HG03064 (cell line): ENCODE data around the gene TRIM46.

Experiments used
- ATAC-seq: cut with Tn5 transposase; IDR thresholded peaks from one replicate; pipeline ENCODE4 v1.9.1; 2021; ENCODE audit warnings: low read depth; ENCODE audit not compliant: unreplicated experiment

The TRIM46 gene

DNA sequence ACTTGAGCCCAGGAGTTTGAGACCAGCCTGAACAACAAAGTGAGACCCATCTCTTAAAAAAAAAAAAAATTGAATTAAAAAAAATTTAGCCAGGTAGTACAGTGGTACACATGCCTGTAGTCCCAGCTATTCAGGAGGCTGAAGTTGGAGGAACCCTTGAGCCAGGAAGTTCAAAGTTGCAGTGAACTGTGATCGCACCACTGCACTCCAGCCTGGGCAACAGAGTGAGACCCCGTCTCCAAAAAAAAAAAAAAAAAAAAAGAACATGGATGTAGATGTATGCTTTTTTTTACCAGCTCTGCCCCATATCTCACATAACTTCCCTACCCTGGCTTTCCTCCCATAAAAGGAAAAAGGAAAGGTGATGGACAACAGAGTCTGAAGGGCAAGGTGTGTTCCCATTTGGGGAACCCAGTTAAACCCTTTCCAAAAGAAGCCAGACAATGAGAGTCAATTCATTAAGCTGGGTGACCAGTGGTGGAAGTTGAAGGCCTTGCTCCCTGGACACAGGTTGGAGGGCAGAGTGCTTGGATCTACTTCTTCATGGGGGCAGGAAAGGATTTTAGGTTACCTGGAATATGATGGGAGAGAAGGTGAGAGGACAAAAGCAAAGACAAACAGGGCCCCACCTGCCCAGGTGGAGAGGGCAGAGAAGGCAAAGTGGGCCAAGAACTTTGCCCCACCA lies 3.4 kb upstream of the TRIM46 start:
- ATAC-seq, result no peak

GRCh38 chr1:155170806-155171205 lies 2.8 kb upstream of the TRIM46 start:
- ATAC-seq, result no peak

- peak; percentile 24 for ATAC-seq
Observed at GRCh38 chr1:155171836-155172731, 1.6 kb upstream of the TRIM46 start.

DNA sequence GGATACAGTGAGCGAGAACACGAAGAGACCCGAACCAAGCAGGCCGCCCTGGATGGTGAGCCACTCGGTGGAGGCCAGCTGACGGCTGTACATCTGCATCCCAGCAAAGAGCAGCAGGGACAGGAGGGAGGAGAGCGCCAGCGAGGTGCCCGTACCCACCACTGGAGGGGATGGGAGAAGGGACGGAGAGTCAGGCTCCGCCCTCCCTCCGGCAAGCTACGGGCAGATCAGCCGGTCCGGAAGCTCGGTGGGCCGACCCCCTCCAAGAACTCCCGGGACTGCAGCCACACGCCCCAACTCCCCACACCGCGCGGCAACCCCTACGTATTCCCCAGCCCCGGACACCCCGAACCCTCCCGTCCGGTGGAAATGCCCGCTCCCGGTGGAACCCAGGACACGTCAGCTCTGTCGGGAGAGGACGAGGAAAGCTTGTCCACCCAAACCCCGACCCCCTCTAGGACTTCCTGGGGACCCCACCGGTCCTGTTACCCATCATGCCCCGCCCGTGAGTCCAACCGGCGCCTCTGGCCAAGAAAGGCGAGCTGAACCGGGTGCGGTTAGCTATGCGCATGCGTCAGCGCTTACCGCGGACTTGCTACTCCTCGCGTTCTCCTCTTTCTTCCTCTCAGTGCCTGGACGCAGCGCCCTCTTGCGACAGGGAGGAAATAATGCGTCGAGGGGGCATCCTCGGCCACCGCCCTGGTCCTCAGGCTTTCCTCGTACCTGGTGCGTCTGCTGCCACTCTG lies 744 bp upstream of the TRIM46 start, which contains the start of gene KRTCAP2:
Gene KRTCAP2, minus strand, starts transcription at position 573 of the 746 bp plus-strand sequence. Its CDS starts 80 bp downstream, at position 493.
- peak; percentile 51 for ATAC-seq

DNA sequence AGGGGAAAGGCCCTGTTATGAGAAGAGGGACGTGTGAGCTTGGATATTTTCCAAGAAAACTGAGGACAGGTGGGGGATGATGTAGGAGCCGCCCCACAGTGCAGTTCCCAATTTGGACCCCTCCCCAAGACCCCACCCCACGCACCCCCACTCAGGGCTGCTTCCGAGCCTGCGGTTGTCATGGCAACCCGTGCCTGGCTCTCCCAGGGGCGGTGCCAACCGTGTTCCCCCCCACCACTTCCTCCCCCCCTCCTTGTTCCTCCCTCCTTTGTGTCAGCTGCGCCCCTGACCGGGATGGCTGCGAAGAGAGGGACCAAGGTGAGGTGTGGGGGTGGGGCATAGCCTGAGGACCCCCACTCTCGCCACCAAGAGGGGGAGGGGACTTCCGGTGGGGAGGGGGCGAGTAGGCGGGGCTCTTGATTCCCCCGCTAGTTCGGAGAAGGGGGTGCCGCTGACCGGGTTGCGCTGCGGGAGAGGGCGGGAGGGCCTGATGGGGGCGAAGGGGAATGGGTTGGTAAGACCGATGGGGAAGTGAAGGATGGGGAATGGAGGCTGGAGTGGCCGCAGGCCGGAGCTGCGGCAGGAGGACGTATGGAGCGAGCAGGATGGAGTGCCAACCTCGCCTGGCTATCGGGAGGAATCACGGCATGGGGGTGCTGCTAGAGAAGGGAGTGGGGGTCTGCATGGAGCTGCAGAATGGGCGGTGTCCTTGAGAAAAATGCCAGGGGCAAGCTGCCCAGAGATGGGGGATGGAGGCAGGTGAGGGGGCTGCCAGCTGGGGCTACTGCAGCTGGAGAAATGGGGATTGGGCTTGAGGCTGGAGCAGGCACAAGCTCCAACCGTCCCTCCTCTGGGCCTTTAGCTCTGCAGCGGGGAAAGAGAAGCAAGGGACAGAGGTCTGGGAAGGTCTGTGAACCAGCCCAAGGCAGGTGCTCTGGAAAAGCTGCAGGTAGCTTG lies 953 bp downstream of the TRIM46 start:
- no peak for ATAC-seq

- no peak for ATAC-seq
Observed at GRCh38 chr1:155175281-155175926, 1.8 kb downstream of the TRIM46 start.

DNA sequence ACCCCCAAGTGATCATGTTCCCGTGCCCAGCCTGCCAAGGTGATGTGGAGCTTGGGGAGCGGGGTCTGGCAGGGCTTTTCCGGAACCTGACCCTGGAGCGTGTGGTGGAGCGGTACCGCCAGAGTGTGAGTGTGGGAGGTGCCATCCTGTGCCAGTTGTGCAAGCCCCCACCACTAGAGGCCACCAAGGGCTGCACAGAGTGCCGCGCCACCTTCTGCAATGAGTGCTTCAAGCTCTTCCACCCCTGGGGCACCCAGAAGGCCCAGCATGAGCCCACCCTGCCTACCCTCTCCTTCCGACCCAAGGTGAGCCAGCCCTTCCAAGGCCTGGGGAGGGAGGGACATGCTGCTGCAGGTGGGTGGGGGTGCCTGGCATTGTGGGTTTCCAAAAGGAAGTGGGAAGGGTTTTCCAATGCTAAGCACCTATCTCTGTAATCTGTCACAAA lies 2.3 kb downstream of the TRIM46 start:
- no peak for ATAC-seq

GRCh38 chr1:155176544-155177071 lies 3.0 kb downstream of the TRIM46 start:
- ATAC-seq, result no peak

- ATAC-seq, result no peak
Observed at GRCh38 chr1:155177192-155177917, 3.7 kb downstream of the TRIM46 start.

DNA sequence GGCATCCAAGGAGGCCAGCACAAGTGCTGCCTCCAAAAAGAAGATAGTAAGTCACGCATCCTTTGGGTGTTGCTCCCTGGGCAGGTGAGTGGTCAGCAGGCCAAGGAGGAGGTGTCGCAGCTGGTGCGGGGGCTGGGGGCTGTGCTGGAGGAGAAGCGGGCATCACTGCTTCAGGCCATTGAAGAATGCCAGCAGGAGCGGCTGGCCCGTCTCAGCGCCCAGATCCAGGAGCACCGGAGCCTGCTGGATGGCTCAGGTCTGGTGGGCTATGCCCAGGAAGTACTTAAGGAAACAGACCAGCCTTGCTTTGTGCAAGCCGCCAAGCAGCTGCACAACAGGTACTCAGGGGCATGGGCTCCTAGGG lies 4.3 kb downstream of the TRIM46 start:
- no peak for ATAC-seq

GRCh38 chr1:155178441-155179111 lies 4.9 kb downstream of the TRIM46 start:
- ATAC-seq, result no peak

GRCh38 chr1:155179112-155180031 lies 5.7 kb downstream of the TRIM46 start:
- ATAC-seq, result no peak

- no peak for ATAC-seq
Observed at GRCh38 chr1:155181371-155182051, 7.9 kb downstream of the TRIM46 start.

GRCh38 chr1:155182052-155182550 lies 8.5 kb downstream of the TRIM46 start:
- no peak for ATAC-seq

- no peak for ATAC-seq
Observed at GRCh38 chr1:155183775-155184221, 10.1 kb downstream of the TRIM46 start.

DNA sequence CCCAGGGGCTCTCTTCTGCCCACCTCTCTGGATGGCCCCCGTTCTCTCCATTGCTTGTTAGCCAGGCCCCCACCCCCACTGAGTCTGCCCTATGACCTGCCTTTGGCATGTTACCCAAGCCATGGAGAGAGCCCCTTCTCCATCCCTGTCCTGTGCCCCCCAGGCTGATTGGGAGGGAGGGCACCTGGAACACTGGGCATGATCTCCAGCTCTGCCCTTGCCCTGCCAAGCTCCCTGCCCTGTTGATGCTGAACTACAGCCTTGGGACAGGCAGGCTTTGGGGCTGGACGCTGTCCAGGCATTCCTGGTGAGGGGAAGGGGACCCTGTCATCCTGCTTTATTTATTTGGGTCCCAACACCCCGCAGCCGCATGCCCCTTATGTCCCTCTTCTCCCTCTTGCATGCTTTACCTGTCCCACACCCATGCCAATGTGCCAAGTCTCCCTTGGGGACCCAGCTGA lies 10.7 kb downstream of the TRIM46 start:
- ATAC-seq, result no peak
